ENCODE measurements around the gene INHBA. TPM values are rescaled to one million over a fixed set of nuclear protein-coding genes. Genes with fewer than 3 reads are reported as not detected.

Gene INHBA
- total and polyA plus RNA-seq, 9 of the 15 experiments (the other 6 are each of a cell fraction or from before 2014, with no cell fraction given), result 0.02 to 0.04 TPM; not detected in 7

GRCh38 chr7:41742401-41743020, 39.6 kb upstream of the INHBA start:
- in situ Hi-C loops (cut with MboI), result no loop called here
- 0% methylated on average over 2 of the region's 2 CpGs for WGBS (ENCODE audit: insufficient coverage, low coverage, missing lambda C conversion rate)
- CTCF ChIA-PET (ENCODE audit: low intra/inter-chr PET ratio), result no interaction called here

More at GRCh38 chr7:41742401-41743020, 39.6 kb upstream of the INHBA start:
- H3K4me3 ChIP-seq, result no peak overlapping the region
- DNase-seq (ENCODE audit: extremely low read depth in 1 of 4, low spot score in 3 of 4), result no peak
- no peaks in the 10 kb centered on the region for H3K27me3 ChIP-seq (ENCODE audit: control insufficient read depth in 2 of 2, insufficient read depth in 2 of 2, low read length in 2 of 2)
- TF ChIP-seq BCL6 (CRISPR knock-in tag; IDR thresholded peaks at IDR 0.05) (no peak), FOSL1 (tag; conservative IDR thresholded peaks at IDR 0.05) (no peak), ERF (CRISPR knock-in tag; IDR thresholded peaks at IDR 0.05) (no peak), ZBTB49 (CRISPR knock-in tag; IDR thresholded peaks at IDR 0.05; ENCODE audit: borderline replicate concordance) (no peak), BCOR (IDR thresholded peaks at IDR 0.05) (no peak), SNAPC5 (CRISPR knock-in tag; IDR thresholded peaks at IDR 0.05) (no peak), ZNF253 (CRISPR knock-in tag; conservative IDR thresholded peaks at IDR 0.05) (no peak), FOXJ2 (tag; IDR thresholded peaks at IDR 0.05) (no peak), ZNF395 (CRISPR knock-in tag; IDR thresholded peaks at IDR 0.05) (no peak), XRCC4 (IDR thresholded peaks at IDR 0.05; ENCODE audit: extremely low read depth, insufficient read depth, insufficient read length) (no peak), SAP30 (IDR thresholded peaks at IDR 0.05; ENCODE audit: borderline replicate concordance, insufficient read depth, low read depth, low read length, poor library complexity, severe bottlenecking) (no peak), SREBF1 (IDR thresholded peaks at IDR 0.05; ENCODE audit: borderline replicate concordance, low read depth, low read length) (no peak), GATA2 (CRISPR knock-in tag; IDR thresholded peaks at IDR 0.05) (no peak)
- H3K79me2 ChIP-seq (ENCODE audit: control insufficient read depth, insufficient read depth, low read length), result no peaks in the 10 kb centered on the region
- POLR2A ChIA-PET, result no interaction called here
- intact Hi-C loops (cut with micrococcal nuclease), result no loop called here
- ATAC-seq, result no peak
- no peak overlapping the region for H3K4me2 ChIP-seq (ENCODE audit: insufficient read depth, low read length)
- no peaks in the 10 kb centered on the region for H3K36me3 ChIP-seq (ENCODE audit: control insufficient read depth, insufficient read depth, low read length)
- H4K20me1 ChIP-seq (replicated peaks; ENCODE audit: control insufficient read depth, insufficient read depth, low read length), result no peaks in the 10 kb centered on the region
- no peak overlapping the region for H3K27ac ChIP-seq (ENCODE audit: extremely low read depth, low read depth, low read length)
- H3K9me3 ChIP-seq (replicated peaks; ENCODE audit: control insufficient read depth, insufficient read depth, low read depth, low read length), result no peaks in the 10 kb centered on the region
- H3K4me1 ChIP-seq (replicated peaks in 1 of 2; ENCODE audit: control insufficient read depth in 2 of 2, insufficient read depth in 2 of 2, low read length in 2 of 2), result no peaks in the 10 kb centered on the region
- FAIRE-seq, result no peak
- BruUV-seq (replicated peaks), result no TSS peak
- no peak overlapping the region for H2AFZ ChIP-seq (ENCODE audit: low read depth, low read length)
- no peak overlapping the region for H3K9ac ChIP-seq (ENCODE audit: insufficient read depth in 1 of 2, low read depth in 2 of 2, low read length in 2 of 2)
- H3K9me1 ChIP-seq (ENCODE audit: control insufficient read depth, insufficient read depth, low read length), result no peaks in the 10 kb centered on the region
